Neural cell (in vitro differentiated cells): ENCODE results near the gene PLEKHF1.

Source experiments
- CTCF ChIP-seq: fragments of 450-650 bp; IDR thresholded peaks from 2 replicates; pipeline ENCODE4 v1.5.1; 2014; ENCODE audit warnings: antibody characterized with exemption, mild to moderate bottlenecking, moderate library complexity; ENCODE audit not compliant: poor library complexity, severe bottlenecking
- EP300 ChIP-seq: fragments of 450-650 bp; conservative IDR thresholded peaks from 2 replicates; pipeline ENCODE4 v1.6.1; 2014; ENCODE audit warnings: antibody characterized with exemption, mild to moderate bottlenecking, moderate library complexity; ENCODE audit not compliant: poor library complexity, severe bottlenecking
- EZH2 ChIP-seq: fragments of 200-600, 300-800 bp; shearing (Covaris generic), sonication (generic); IDR thresholded peaks from 2 replicates; pipeline ENCODE4 v1.6.1; 2014; ENCODE audit warnings: antibody characterized with exemption, low read length, borderline replicate concordance, mild to moderate bottlenecking; ENCODE audit not compliant: insufficient read depth, poor library complexity, severe bottlenecking
- POLR2AphosphoS5 ChIP-seq: IDR thresholded peaks from 2 replicates; pipeline ENCODE4 v1.6.1; 2012
- REST ChIP-seq: IDR thresholded peaks from 2 replicates; pipeline ENCODE4 v1.6.1; 2012; ENCODE audit warnings: borderline replicate concordance
- SMC3 ChIP-seq: fragments of 450-650 bp; conservative IDR thresholded peaks from 2 replicates; pipeline ENCODE4 v1.6.1; 2014; ENCODE audit warnings: antibody characterized with exemption, mild to moderate bottlenecking, moderate library complexity; ENCODE audit not compliant: poor library complexity
- TAF1 ChIP-seq: IDR thresholded peaks from 2 replicates; pipeline ENCODE4 v1.6.1; 2012; ENCODE audit warnings: low read depth

GRCh38 chr19:29724746-29725145 lies 59.5 kb downstream of the PLEKHF1 start:
- TF ChIP-seq CTCF (no peak), REST (no peak), EZH2 (no peak), EP300 (no peak), POLR2AphosphoS5 (no peak), TAF1 (no peak), SMC3 (no peak)
